ENCODE measurements around the gene AGMO. TPM values are rescaled to one million over a fixed set of nuclear protein-coding genes. Genes with fewer than 3 reads are reported as not detected.
"Not testable (repeated sequence)": the region's sequence is repeated elsewhere in the genome, so short reads cannot be mapped to it uniquely, and the experiment has no call there.

Gene AGMO
- total RNA-seq, 4 donors from 2014 or later = 0.17 to 0.83 (median 0.45) TPM; not detected in 1

- H3K27me3 ChIP-seq = no peaks in the 10 kb centered on the region
- WGBS = 50% methylated on average over 4 of the region's 4 CpGs
- peaks cover 0 to 17% (median 4%) of the 10 kb centered on the region in 4 donors for H3K4me1 ChIP-seq
- H3K27ac ChIP-seq (replicated peaks in 1 of 4) = no peak overlapping the region
- TF ChIP-seq, protein P1, sequence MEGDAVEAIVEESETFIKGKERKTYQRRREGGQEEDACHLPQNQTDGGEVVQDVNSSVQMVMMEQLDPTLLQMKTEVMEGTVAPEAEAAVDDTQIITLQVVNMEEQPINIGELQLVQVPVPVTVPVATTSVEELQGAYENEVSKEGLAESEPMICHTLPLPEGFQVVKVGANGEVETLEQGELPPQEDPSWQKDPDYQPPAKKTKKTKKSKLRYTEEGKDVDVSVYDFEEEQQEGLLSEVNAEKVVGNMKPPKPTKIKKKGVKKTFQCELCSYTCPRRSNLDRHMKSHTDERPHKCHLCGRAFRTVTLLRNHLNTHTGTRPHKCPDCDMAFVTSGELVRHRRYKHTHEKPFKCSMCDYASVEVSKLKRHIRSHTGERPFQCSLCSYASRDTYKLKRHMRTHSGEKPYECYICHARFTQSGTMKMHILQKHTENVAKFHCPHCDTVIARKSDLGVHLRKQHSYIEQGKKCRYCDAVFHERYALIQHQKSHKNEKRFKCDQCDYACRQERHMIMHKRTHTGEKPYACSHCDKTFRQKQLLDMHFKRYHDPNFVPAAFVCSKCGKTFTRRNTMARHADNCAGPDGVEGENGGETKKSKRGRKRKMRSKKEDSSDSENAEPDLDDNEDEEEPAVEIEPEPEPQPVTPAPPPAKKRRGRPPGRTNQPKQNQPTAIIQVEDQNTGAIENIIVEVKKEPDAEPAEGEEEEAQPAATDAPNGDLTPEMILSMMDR (IDR thresholded peaks at IDR 0.05) = peak in 2 of 3 experiments; percentile 29 to 31
- no peak for TF ChIP-seq POLR2AphosphoS5 (IDR thresholded peaks at IDR 0.05)
- H3K4me3 ChIP-seq = no peak overlapping the region
- no peaks in the 10 kb centered on the region for H3K36me3 ChIP-seq
- intact Hi-C loops (cut with DNase I) = loop anchor here (10.0 kb wide), 1 partner anchor 129 kb away; the partner anchor contains the start of gene MEOX2
- no peak for DNase-seq (ENCODE audit: extremely low spot score)
- no peaks in the 10 kb centered on the region for H3K9me3 ChIP-seq
These were observed 6.4 kb downstream of the AGMO start for GRCh38 chr7:15555381-15555859.

- intact Hi-C loops (cut with DNase I) = loop anchor here (10.0 kb wide), 1 partner anchor 130 kb away; the partner anchor contains the start of gene MEOX2
- WGBS = 75% methylated on average over 3 of the region's 3 CpGs
- no peak overlapping the region for H3K27ac ChIP-seq (replicated peaks in 1 of 4)
- no peak for DNase-seq (ENCODE audit: extremely low spot score)
- H3K4me1 ChIP-seq = peaks cover 0 to 17% (median 4%) of the 10 kb centered on the region in 4 donors
- no peaks in the 10 kb centered on the region for H3K9me3 ChIP-seq
- H3K27me3 ChIP-seq = no peaks in the 10 kb centered on the region
- no peak overlapping the region for H3K4me3 ChIP-seq
- TF ChIP-seq, protein P1 (IDR thresholded peaks at IDR 0.05) = no peak
- TF ChIP-seq POLR2A (IDR thresholded peaks at IDR 0.05; ENCODE audit: low read depth) (no peak), POLR2AphosphoS5 (IDR thresholded peaks at IDR 0.05) (no peak), EP300 (IDR thresholded peaks at IDR 0.05) (no peak)
- H3K36me3 ChIP-seq = no peaks in the 10 kb centered on the region
These were observed 7.1 kb downstream of the AGMO start for GRCh38 chr7:15554744-15555143.

DNA sequence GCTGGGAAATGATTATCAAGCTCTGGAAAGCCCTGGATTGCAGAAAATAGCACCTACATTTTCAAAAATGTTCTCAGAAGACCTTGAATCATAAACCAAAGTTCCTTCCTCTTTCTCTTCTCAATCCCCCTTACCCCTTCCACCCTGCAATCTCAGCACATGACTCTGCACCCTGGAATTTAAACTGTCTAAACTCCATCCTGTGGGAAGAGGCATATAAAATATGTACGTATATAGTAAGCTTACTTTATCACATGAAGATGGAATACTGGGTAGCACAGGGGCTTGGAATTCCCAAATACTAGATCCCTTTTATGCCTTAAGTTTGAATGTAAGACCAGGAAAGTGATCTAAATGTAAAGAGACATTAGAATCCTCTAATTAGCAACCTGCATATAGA is 7.7 kb downstream of the AGMO start:
- no peak for DNase-seq (ENCODE audit: extremely low spot score)
- no peaks in the 10 kb centered on the region for H3K9me3 ChIP-seq
- H3K4me3 ChIP-seq = no peak overlapping the region
- H3K36me3 ChIP-seq = no peaks in the 10 kb centered on the region
- intact Hi-C loops (cut with DNase I) = loop anchor here (10.0 kb wide), 1 partner anchor 131 kb away; the partner anchor contains the start of gene MEOX2
- no peaks in the 10 kb centered on the region for H3K27me3 ChIP-seq
- TF ChIP-seq, protein P1 (IDR thresholded peaks at IDR 0.05) = no peak
- TF ChIP-seq POLR2A (IDR thresholded peaks at IDR 0.05; ENCODE audit: low read depth) (no peak), POLR2AphosphoS5 (IDR thresholded peaks at IDR 0.05) (no peak)
- 94% methylated on average over 1 of the region's 1 CpG for WGBS
- H3K4me1 ChIP-seq = peaks cover 0 to 17% (median 4%) of the 10 kb centered on the region in 4 donors
- H3K27ac ChIP-seq (replicated peaks in 1 of 4) = no peak overlapping the region

DNA sequence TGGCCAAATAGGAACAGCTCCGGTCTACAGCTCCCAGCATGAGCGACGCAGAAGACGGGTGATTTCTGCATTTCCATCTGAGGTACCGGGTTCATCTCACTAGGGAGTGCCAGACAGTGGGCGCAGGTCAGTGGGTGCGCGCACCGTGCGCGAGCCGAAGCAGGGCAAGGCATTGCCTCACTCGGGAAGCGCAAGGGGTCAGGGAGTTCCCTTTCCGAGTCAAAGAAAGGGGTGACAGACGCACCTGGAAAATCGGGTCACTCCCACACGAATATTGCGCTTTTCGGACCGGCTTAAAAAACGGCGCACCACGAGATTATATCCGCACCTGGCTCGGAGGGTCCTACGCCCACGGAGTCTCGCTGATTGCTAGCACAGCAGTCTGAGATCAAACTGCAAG is 14.5 kb downstream of the AGMO start:
- H3K4me1 ChIP-seq; DNase-seq (ENCODE audit: extremely low spot score); H3K4me3 ChIP-seq; H3K27ac ChIP-seq (replicated peaks in 1 of 4); intact Hi-C loops (cut with DNase I); H3K27me3 ChIP-seq; H3K9me3 ChIP-seq; H3K36me3 ChIP-seq: not testable (repeated sequence)
- WGBS = 93% methylated on average over 27 of the region's 29 CpGs

GRCh38 chr7:15546272-15546792 is 15.5 kb downstream of the AGMO start:
- intact Hi-C loops (cut with DNase I) = no loop called here
- WGBS = 91% methylated on average over 2 of the region's 2 CpGs
- Histone ChIP-seq H3K36me3 (no peaks in the 10 kb centered on the region), H3K4me3 (no peak overlapping the region), H3K27me3 (no peaks in the 10 kb centered on the region), H3K4me1 (no peaks in the 10 kb centered on the region), H3K9me3 (no peaks in the 10 kb centered on the region), H3K27ac (replicated peaks in 1 of 4) (no peak overlapping the region)
- TF ChIP-seq, protein P1 (IDR thresholded peaks at IDR 0.05) = no peak
- no peak for TF ChIP-seq POLR2AphosphoS5 (IDR thresholded peaks at IDR 0.05)
- no peak for TF ChIP-seq EP300 (IDR thresholded peaks at IDR 0.05)
- no peak for TF ChIP-seq POLR2A (IDR thresholded peaks at IDR 0.05; ENCODE audit: low read depth)
- no peak for DNase-seq (ENCODE audit: extremely low spot score)
